Smooth muscle cell (in vitro differentiated cells): ENCODE measurements around the gene MYO5B. TPM values are rescaled to one million over a fixed set of nuclear protein-coding genes. Genes with fewer than 3 reads are reported as not detected.
A peak's percentile ranks its signal among the peaks of the same experiment; 100 is the strongest.
"Not testable (repeated sequence)": the region's sequence is repeated elsewhere in the genome, so short reads cannot be mapped to it uniquely, and the experiment has no call there.

Experiments used
- DNase-seq: peaks from one replicate; lab custom pipeline; 2025; ENCODE audit not compliant: unreplicated experiment; lab: John Stamatoyannopoulos, UW
- H2AFZ ChIP-seq: fragments of 200-600 bp; sonication (generic); 2 replicates; pipeline ENCODE4 v1.6.0; 2016; ENCODE audit warnings: antibody characterized with exemption, low read depth, mild to moderate bottlenecking
- H3F3A ChIP-seq: fragments of 200-600 bp; sonication (generic); 2 replicates; pipeline ENCODE4 v1.6.0; 2017; ENCODE audit warnings: antibody characterized with exemption, low read depth
- H3K27ac ChIP-seq: fragments of 200-600 bp; sonication (generic); 2 replicates; pipeline ENCODE4 v1.5.1; 2016; ENCODE audit warnings: low read depth, mild to moderate bottlenecking
- H3K27me3 ChIP-seq: fragments of 200-600 bp; sonication (generic); 2 replicates; pipeline ENCODE4 v1.6.1; 2016; ENCODE audit warnings: low read depth, mild to moderate bottlenecking
- H3K36me3 ChIP-seq: fragments of 200-600 bp; sonication (generic); 2 replicates; pipeline ENCODE4 v1.5.1; 2016; ENCODE audit warnings: low read depth
- H3K4me1 ChIP-seq: fragments of 200-600 bp; sonication (generic); 2 replicates; pipeline ENCODE4 v1.5.1; 2016; ENCODE audit warnings: low read depth
- H3K4me2 ChIP-seq: fragments of 200-600 bp; sonication (generic); 2 replicates; pipeline ENCODE4 v1.6.0; 2016; ENCODE audit warnings: mild to moderate bottlenecking
- H3K4me3 ChIP-seq: fragments of 200-600 bp; sonication (generic); 2 replicates; pipeline ENCODE4 v1.5.1; 2016; ENCODE audit warnings: mild to moderate bottlenecking
- H3K79me2 ChIP-seq: fragments of 200-600 bp; sonication (generic); 2 replicates; pipeline ENCODE4 v1.6.0; 2016; ENCODE audit warnings: low read depth, mild to moderate bottlenecking
- H3K9ac ChIP-seq: fragments of 200-600 bp; sonication (generic); 2 replicates; pipeline ENCODE4 v1.6.0; 2016; ENCODE audit warnings: low read depth
- H3K9me3 ChIP-seq: fragments of 200-600 bp; sonication (generic); replicated peaks from 2 replicates; pipeline ENCODE4 v1.5.1; 2016; ENCODE audit warnings: low read depth
- H4K20me1 ChIP-seq: fragments of 200-600 bp; sonication (generic); 2 replicates; pipeline ENCODE4 v1.6.0; 2016; ENCODE audit warnings: low read depth
- CTCF ChIP-seq: fragments of 200-600 bp; sonication (generic); IDR thresholded peaks from 2 replicates; pipeline ENCODE4 v1.5.1; 2017; ENCODE audit warnings: borderline replicate concordance, mild to moderate bottlenecking, antibody characterized with exemption; ENCODE audit not compliant: insufficient read depth, poor library complexity, severe bottlenecking
- WGBS: methylation state at CpG from one replicate; pipeline ENCODE4 v1.1.7; 2016; ENCODE audit warnings: low lambda C conversion rate; 5-methylcytosine and 5-hydroxymethylcytosine counted together
- polyA plus RNA-seq: library from polyadenylated mRNA; unstranded; fragments of >200 nt; fragmentation: Nextera tagmentation; extraction: Ambion mirVana; gene quantifications from 2 replicates; pipeline ENCODE4 v1.2.1, GENCODE V29; 2016
- total RNA-seq: library from RNA; depleted of rRNA; stranded (reverse); fragments of >200 nt; gene quantifications from 2 replicates; pipeline ENCODE4 v1.2.3, GENCODE V29; 2014

MYO5B gene
- total and polyA plus RNA-seq, 2 experiments from 2014 or later = 1.7 to 25.3 TPM

GRCh38 chr18:49795612-49796552 is 399.1 kb downstream of the MYO5B start:
- Histone ChIP-seq H3K9ac (no peak overlapping the region), H3K27me3 (no peaks in the 10 kb centered on the region), H3K4me1 (no peaks in the 10 kb centered on the region), H3K27ac (no peak overlapping the region), H3K9me3 (no peaks in the 10 kb centered on the region), H3K4me3 (no peak overlapping the region), H3K79me2 (no peaks in the 10 kb centered on the region), H3K4me2 (no peak overlapping the region), H3F3A (no peaks in the 10 kb centered on the region), H2AFZ (no peak overlapping the region), H4K20me1 (no peaks in the 10 kb centered on the region), H3K36me3 (peaks cover 14% of the 10 kb centered on the region)
- WGBS = 96% methylated on average over 7 of the region's 7 CpGs
- DNase-seq = no peak
- no peak for TF ChIP-seq CTCF

- H3K9me3 ChIP-seq = no peaks in the 10 kb centered on the region
- no peak overlapping the region for H2AFZ ChIP-seq
- 92% methylated on average over 3 of the region's 3 CpGs for WGBS
- peaks cover 26% of the 10 kb centered on the region for H3K36me3 ChIP-seq
- H4K20me1 ChIP-seq = no peaks in the 10 kb centered on the region
- no peak overlapping the region for H3K4me2 ChIP-seq
- H3K27ac ChIP-seq = no peak overlapping the region
- no peaks in the 10 kb centered on the region for H3F3A ChIP-seq
- no peak overlapping the region for H3K9ac ChIP-seq
- H3K4me1 ChIP-seq = no peaks in the 10 kb centered on the region
- no peaks in the 10 kb centered on the region for H3K27me3 ChIP-seq
- no peak overlapping the region for H3K4me3 ChIP-seq
- no peak for TF ChIP-seq CTCF
- DNase-seq = no peak
- no peaks in the 10 kb centered on the region for H3K79me2 ChIP-seq
These were observed 400.2 kb downstream of the MYO5B start for GRCh38 chr18:49794743-49795142.

GRCh38 chr18:49789560-49790134 is 405.3 kb downstream of the MYO5B start:
- DNase-seq, H2AFZ ChIP-seq, H4K20me1 ChIP-seq, H3K27ac ChIP-seq, H3K4me1 ChIP-seq, H3K9me3 ChIP-seq, H3K4me3 ChIP-seq, H3K4me2 ChIP-seq, H3F3A ChIP-seq, H3K79me2 ChIP-seq, H3K9ac ChIP-seq, H3K27me3 ChIP-seq: not testable (repeated sequence)
- 82% methylated on average over 8 of the region's 8 CpGs for WGBS
- peaks cover 27% of the 10 kb centered on the region for H3K36me3 ChIP-seq

GRCh38 chr18:49788327-49788898 is 406.5 kb downstream of the MYO5B start:
- H3K9me3 ChIP-seq = no peaks in the 10 kb centered on the region
- no peak overlapping the region for H3K9ac ChIP-seq
- H3K27me3 ChIP-seq = no peaks in the 10 kb centered on the region
- no peak overlapping the region for H3K27ac ChIP-seq
- H4K20me1 ChIP-seq = no peaks in the 10 kb centered on the region
- H3K4me3 ChIP-seq = no peak overlapping the region
- H2AFZ ChIP-seq = no peak overlapping the region
- H3K79me2 ChIP-seq = no peaks in the 10 kb centered on the region
- DNase-seq = no peak
- peak overlapping the region; percentile 36 for H3K4me2 ChIP-seq
- H3F3A ChIP-seq = no peaks in the 10 kb centered on the region
- peaks cover 21% of the 10 kb centered on the region for H3K36me3 ChIP-seq
- 56% methylated on average over 5 of the region's 5 CpGs for WGBS
- no peak for TF ChIP-seq CTCF
- no peaks in the 10 kb centered on the region for H3K4me1 ChIP-seq
